LNCaP clone FGC (cell line): ENCODE data around the gene RAB7A.
"Not testable (repeated sequence)": the region's sequence is repeated elsewhere in the genome, so short reads cannot be mapped to it uniquely, and the experiment has no call there.

Experiments used
- DNase-seq: peaks from one replicate; pipeline ENCODE4 v3.0.0-alpha.2; 2011; ENCODE audit warnings: low read depth
- H3K4me3 ChIP-seq: 2 replicates; pipeline ENCODE4 v1.5.1; 2011; ENCODE audit warnings: mild to moderate bottlenecking, low read depth, low read length, control low read depth
- TF ChIP-seq, protein P1 (sequence below): IDR thresholded peaks from 2 replicates; pipeline ENCODE4 v1.5.1; 2012; ENCODE audit warnings: mild to moderate bottlenecking; ENCODE audit not compliant: control insufficient read depth, insufficient read depth; ENCODE audit errors: extremely low read depth

RAB7A gene

GRCh38 chr3:128712848-128713247 is 13.1 kb upstream of the RAB7A start:
- no peak for DNase-seq
- TF ChIP-seq, protein P1, sequence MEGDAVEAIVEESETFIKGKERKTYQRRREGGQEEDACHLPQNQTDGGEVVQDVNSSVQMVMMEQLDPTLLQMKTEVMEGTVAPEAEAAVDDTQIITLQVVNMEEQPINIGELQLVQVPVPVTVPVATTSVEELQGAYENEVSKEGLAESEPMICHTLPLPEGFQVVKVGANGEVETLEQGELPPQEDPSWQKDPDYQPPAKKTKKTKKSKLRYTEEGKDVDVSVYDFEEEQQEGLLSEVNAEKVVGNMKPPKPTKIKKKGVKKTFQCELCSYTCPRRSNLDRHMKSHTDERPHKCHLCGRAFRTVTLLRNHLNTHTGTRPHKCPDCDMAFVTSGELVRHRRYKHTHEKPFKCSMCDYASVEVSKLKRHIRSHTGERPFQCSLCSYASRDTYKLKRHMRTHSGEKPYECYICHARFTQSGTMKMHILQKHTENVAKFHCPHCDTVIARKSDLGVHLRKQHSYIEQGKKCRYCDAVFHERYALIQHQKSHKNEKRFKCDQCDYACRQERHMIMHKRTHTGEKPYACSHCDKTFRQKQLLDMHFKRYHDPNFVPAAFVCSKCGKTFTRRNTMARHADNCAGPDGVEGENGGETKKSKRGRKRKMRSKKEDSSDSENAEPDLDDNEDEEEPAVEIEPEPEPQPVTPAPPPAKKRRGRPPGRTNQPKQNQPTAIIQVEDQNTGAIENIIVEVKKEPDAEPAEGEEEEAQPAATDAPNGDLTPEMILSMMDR = no peak
- no peak overlapping the region for H3K4me3 ChIP-seq

- H3K4me3 ChIP-seq = no peak overlapping the region
- TF ChIP-seq, protein P1 = no peak
- no peak for DNase-seq
Observed at GRCh38 chr3:128714887-128715491, 11.0 kb upstream of the RAB7A start.

DNA sequence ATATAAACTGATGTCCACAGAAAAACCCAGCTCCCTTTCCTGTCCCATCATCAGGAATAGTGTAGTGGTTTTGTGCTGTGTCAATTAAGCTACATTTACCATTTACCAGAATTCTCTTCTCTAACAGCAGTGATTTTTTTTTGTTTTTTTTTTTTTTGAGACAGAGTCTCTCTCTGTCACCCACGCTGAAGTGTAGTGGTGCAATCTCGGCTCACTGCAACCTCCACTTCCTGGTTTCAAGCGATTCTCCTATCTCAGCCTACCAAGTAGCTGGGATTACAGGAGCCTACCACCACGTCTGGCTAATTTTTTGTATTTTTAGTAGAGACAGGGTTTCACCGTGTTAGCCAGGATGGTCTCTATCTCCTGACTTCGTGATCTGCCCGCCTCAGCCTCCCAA is 7.1 kb upstream of the RAB7A start:
- H3K4me3 ChIP-seq, DNase-seq: not testable (repeated sequence)

DNA sequence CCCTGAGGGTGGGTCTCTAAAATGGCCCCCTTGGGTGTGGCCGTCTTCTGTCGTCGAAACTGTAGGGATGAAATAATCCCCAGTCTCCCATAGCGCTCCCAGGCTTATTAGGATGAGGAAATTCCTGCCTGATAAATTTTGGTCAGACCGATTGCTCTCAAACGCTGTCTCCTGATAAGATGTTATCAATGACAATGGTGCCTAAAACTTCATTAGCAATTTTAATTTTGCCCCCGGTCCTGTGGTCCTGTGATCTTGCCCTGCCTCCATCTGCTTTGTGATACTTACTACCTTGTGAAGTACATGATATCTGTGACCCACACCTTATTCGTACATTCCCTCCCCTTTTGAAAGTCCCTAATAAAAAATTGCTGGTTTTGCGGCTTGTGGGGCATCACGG is 5.1 kb upstream of the RAB7A start:
- no peak overlapping the region for H3K4me3 ChIP-seq
- TF ChIP-seq, protein P1 = no peak

GRCh38 chr3:128723477-128723876 is 2.5 kb upstream of the RAB7A start:
- TF ChIP-seq, protein P1 = no peak
- H3K4me3 ChIP-seq = no peak overlapping the region
- no peak for DNase-seq

More for the DNA sequence above, 5.1 kb upstream of the RAB7A start:
- DNase-seq = no peak

GRCh38 chr3:128725547-128726022 is 398 bp upstream of the RAB7A start:
- peak overlapping the region; percentile 92 for H3K4me3 ChIP-seq
- TF ChIP-seq, protein P1 = no peak
- no peak for DNase-seq

DNA sequence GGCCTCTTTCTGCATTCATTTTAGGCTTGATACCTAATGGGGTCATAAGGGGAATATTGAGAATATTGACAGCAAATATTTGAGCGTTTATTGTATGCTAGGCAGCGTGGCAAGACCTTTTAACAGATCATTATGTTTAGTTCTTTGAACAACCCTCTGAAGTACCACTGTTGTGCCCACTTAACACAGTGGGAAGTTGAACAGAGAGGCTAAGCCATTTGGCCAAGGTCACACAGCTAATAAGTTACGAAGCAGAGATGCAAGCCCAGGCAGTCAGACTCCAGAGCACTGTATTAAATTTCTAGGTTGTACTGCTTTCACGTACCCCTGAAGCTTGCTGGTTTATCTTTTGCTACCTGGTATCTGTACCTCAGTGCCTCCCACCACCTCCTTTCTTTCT is 1.1 kb downstream of the RAB7A start:
- DNase-seq = no peak
- H3K4me3 ChIP-seq = peak overlapping the region; percentile 92
- TF ChIP-seq, protein P1 = no peak
